GM12872 (cell line): ENCODE results near the gene ZNHIT2.

Source experiments
- CTCF ChIP-seq: IDR thresholded peaks from 3 replicates; pipeline ENCODE4 v1.5.1; 2011; ENCODE audit warnings: low read depth, mild to moderate bottlenecking, low read length, moderate library complexity; ENCODE audit not compliant: insufficient read depth

ZNHIT2 gene

DNA sequence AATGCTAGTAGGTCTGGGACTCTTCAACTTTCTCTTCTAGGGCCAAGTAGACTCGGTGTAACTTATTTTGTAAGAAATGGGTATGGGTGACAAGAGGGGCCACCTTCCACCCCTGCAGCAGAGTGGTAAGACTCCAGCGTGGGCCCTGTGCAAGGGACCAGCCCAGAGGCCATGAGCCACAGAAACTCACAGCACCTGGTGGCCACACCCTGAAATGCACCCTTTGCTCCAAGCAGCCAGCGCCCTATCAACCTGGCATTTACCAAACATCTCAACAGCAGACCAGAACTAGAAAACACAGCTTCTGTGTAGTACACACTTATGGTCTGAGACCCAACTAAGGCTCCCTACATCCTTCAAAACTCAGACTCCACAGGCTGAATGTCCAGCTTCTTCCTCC lies 39.4 kb downstream of the ZNHIT2 start:
- peak; percentile 89 for TF ChIP-seq CTCF

- no peak for TF ChIP-seq CTCF
Observed at GRCh38 chr11:65077451-65077850, 40.0 kb downstream of the ZNHIT2 start.

DNA sequence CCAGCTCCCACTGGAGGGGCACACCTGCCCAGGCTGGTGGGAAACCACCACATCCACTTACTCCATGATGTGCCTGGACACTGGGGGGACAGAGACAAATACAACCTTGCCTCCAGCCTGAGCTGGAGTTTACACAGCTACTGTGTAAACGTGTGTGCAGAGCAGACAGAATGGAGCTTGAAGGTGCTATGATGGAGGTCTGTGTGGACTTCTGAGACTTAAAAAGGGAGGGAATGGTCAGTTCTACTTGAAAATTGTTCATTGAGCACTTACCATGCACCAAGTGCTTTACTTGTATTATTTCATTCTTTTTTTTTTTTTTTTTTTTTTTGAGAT lies 44.9 kb downstream of the ZNHIT2 start:
- TF ChIP-seq CTCF = no peak

DNA sequence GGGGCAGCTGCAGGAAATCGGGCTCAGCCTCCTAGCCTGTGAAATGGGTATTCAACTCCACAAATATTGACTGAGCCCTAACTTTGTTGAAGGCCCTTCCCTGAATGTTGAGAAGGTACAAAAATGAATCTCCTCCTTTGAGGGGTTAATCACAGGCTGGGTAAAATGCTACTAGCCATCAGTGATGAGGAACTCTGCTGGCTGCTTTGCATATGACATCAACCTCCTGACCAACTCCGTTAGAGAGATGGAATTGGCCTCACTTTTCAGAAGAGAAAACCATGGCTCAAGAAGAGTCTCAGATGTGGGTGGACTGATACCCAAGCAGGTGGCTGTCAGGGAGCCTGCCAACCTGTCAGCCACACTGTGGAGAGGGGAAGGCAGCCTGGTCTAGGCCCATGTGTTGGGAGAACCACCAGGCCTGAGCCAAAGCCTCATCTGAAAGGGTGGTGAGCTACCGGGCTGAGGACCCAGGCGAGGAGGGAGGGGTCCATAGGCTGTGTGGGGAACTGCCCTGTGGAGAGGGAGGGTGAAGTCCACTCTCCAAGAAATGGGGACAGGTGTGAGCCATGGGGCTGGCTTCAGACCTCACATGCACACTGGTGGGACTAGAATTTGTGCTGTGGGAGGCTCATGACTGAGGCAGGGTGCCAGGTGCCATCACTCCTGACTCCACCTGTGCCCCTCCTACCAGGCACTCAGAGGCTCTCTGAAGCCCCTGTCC lies 45.4 kb downstream of the ZNHIT2 start:
- TF ChIP-seq CTCF = no peak

- TF ChIP-seq CTCF = no peak
Observed at GRCh38 chr11:65069217-65069616, 48.3 kb downstream of the ZNHIT2 start.

DNA sequence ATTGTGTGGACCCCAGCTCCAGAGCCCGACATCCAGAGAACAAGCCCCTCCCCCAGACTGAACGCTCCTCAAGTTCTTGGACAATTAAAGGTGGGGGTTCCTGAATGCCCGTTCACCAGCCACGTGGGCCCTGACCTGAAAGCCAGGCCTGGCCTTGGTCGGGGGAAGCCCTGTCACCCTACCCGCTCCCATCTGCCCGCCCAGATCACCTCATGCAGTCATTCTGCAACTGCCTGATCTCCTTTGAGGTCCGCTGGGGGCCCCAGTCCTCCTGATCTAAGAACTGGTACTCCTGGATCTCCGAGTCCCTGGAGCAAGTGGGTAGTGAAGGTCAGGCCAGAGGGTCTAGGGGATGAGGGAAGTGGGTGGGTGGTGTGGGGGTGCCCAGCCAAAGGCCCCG lies 50.1 kb downstream of the ZNHIT2 start:
- no peak for TF ChIP-seq CTCF

- TF ChIP-seq CTCF = no peak
Observed at GRCh38 chr11:65066805-65067291, 50.7 kb downstream of the ZNHIT2 start.
